HG03135 (cell line): ENCODE measurements around the gene ZNF761.

ENCODE experiments used
- ATAC-seq: cut with Tn5 transposase; IDR thresholded peaks from one replicate; pipeline ENCODE4 v1.9.1; 2021; ENCODE audit warnings: mild to moderate bottlenecking, moderate library complexity; ENCODE audit not compliant: unreplicated experiment

ZNF761 gene

GRCh38 chr19:53506728-53507127, 74.9 kb downstream of the ZNF761 start:
- no peak for ATAC-seq
